HK-2 (cell line): ENCODE data around the gene MYL2.

Experiments used
- DNase-seq: peaks from one replicate; pipeline ENCODE4 v3.0.0-alpha.2; 2018; ENCODE audit not compliant: unreplicated experiment

The MYL2 gene

DNA sequence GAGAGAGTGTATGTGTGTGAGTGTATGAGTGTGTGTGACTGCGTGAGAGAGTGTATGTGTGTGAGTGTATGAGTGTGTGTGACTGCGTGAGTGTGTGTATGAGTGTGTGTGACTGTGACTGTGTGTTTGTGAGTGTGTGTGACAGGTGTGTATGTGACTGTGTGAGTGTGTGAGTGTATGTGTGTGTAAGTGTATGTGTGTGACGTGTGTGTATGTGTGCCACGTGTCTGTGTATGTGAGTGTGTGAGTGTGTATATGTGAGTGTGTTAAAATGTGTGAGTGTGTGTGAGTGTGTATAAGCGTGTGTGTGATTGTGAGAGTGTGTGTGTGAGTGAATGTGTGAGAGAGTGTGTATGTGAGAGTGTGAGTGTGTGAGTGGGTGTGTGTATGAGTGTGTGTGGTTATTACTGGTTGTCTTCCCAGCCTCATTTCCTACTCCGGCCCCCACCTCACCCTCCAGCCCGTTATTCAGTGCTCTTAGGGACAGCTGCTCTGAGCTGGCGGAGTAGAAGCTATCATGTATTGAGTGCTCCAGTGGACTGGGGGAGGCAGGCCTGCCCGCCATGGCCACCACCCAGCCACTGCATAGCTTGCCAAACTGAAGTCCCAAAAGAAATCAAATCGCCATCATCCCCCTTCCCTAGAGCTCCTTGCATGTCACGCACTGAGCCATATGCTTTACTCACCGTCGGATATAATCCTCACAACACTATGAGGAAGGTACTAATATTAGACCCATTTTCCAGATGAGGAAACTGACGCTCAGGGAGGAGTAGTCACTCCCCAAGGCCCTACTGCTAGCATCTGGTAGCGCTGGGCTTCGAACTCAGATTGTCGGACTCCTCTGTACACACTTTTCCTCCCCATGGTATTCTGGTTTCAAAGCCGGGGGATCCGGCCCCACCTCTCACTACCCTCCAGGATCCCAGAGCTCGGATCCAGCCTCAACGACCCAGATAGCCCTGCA, 10.3 kb upstream of the MYL2 start:
- no peak for DNase-seq

GRCh38 chr12:110929818-110930217, 9.4 kb upstream of the MYL2 start:
- DNase-seq: no peak

- no peak for DNase-seq
Observed at GRCh38 chr12:110928700-110929099, 8.3 kb upstream of the MYL2 start.

GRCh38 chr12:110927546-110927945, 7.2 kb upstream of the MYL2 start:
- no peak for DNase-seq

DNA sequence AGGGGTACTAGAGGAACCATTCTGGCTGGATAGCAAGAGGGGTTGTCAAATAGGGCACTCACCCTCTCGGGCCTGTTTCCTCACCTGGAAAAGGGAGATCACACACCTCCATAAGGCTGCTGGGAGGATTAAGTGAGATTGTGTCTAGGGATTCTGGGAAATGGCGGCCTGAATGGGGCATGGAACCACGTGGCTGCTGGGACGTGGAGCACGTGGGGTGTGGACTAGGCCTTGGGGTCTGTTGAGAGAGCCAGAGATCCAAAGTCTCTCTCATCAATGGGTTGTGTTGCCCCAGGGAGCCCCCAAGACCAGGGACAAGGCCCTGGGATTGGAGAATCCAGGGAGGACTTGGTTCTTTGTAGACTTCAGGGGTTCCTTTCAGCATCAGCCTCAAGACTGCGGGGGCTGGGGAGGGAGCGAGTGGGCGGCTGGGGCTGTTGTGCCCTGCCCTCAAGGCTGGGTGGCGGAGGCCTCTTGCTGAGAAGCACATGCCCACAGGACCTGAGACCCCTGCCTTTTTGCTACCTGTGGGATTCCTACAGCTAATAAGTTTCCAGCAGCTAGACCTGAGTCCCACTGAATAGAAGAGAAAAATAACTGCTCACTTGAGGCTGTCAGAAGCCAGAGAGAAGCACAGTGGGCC, 3.4 kb upstream of the MYL2 start:
- DNase-seq: no peak

DNA sequence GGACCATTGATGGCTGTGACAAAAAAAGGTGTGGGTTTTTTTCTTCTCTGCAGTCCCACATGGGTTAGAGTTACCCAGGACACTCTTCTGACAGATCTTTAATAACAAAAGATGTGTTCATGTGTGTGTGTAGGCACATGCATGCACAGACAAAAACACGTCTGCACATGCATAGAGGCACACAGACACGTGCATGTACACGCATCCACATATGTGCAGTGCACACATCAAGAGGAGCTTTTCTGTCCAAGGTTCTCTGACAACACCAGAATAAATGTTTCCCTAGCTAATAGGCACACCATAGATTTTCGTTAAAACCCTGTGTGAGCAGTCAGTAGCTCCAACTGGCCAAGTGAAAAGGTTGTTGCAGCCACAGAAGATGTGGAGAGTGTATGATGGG, 2.8 kb upstream of the MYL2 start:
- DNase-seq: no peak

GRCh38 chr12:110922652-110923051, 2.3 kb upstream of the MYL2 start:
- no peak for DNase-seq

GRCh38 chr12:110921262-110921661, 883 bp upstream of the MYL2 start:
- no peak for DNase-seq

GRCh38 chr12:110919720-110920119, 659 bp downstream of the MYL2 start:
- no peak for DNase-seq

GRCh38 chr12:110917961-110918360, 2.4 kb downstream of the MYL2 start:
- DNase-seq: no peak

- peak; percentile 29 for DNase-seq
Observed at GRCh38 chr12:110917467-110917866, 2.9 kb downstream of the MYL2 start.

GRCh38 chr12:110916295-110916875, 4.0 kb downstream of the MYL2 start:
- DNase-seq: no peak

DNA sequence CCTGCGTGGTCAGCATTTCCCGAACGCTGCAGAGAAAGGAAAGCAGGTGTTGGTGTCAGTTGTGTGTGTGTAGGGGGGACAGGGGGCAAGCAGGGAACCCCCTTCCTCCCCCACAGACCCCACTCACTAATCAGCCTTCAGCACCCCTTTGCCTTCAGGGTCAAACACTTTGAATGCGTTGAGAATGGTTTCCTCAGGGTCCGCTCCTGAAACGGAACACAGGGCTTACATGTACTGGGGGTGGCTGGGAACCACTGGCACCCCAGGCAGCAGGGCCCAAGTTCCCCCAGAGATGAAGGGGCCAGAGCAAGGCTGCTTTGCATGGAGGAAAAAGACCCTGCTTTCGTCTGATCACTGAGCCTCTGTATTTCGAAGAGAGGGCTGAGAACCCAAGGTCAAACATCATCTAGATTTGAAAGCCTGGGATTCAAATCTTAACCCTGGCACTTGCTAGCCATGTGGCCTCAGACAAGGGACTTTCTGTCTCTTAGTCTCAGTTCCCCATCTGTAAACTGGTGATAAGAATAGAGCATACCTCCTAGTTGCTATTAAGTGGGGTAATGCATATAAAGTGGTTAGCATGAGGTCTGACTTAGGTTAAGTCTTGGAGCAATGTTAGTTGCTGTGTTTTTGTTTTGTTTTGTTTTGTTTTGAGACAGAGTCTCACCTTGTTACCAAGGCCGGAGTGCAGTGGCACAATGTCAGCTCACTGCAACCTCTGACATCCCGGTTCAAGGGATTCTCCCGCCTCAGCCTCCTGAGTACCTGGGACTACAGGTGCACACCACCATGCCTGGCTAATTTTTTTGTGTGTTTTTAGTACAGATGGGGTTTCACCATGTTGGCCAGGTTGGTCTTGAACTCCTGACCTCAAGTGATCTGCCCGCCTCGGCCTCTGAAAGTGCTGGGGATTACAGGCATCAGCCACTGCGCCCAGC, 7.0 kb downstream of the MYL2 start:
- no peak for DNase-seq

GRCh38 chr12:110912263-110912662, 8.1 kb downstream of the MYL2 start:
- no peak for DNase-seq

DNA sequence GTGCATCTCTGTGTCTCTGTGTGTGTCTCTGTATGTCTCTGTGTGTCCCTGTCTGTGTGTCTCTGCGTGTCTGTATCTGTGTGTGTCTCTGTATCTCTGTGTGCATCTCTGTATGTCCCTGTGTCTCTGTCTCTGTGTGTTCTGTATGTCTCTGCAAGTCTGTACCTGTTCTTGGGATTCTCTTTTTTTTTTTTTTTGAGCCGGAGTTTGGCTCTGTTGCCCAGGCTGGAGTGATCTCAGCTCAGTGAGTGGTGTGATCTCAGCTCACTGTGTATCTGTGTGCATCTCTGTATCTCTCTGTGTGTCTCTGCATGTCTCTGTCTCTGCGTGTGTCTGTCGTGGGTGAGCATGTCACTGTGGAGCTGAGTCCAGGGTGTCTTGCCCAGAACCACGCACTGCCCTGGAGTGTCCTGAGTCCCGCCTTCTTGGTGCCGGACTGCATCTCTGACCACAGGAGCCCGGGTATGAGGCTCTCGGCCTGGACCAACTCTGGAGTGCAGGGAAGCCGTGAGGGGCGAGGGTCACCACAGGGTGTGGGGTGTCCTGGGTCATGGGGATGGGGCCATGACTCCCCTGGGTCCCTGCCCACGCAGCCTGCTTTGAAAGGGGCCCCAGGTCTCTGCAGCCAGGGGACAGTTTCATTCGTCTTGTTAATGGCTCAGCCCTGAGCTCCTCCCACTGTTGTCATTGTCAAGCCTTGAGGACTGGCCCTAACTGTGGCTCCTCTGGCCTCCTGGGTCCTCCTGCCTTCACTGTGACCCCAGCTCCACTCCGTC, 11.8 kb downstream of the MYL2 start:
- no peak for DNase-seq

DNA sequence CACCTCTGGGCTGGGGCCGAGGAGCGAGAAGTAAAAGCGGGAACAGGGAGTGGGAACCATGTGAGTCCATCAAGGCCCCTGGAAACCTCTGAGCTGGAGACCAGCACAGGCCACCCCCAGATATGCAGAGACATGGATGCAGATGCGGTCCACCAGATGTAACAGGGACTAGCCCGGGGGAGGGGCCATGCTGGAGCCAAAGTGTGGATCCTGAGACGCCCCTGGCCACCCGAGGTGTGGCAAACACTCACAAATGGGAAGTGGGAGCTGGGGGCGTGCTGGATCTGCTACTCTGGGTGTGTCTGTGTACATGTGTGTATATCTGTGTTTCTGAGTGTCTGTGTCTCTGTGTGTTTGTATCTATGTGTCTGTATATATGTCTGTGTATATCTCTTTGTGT, 12.8 kb downstream of the MYL2 start:
- no peak for DNase-seq

DNA sequence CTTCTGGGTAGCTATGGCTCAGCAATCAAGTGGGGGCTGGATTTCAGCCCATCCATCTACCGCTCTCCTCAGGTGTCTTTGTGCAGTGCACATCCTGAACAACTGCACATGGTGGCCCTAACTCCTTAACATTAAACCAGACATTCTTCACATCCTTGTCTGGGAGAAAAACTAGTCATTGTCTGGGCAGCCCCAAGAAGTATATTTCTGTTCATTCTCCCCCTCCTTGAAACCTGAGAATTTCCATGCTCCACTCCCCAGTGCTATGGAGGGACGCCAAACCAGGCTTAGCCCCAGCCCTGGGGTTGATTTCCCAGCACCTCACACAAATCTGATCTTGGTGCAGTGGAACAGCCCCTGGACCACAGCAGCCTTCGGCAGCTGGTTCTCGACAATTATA, 13.4 kb downstream of the MYL2 start:
- DNase-seq: no peak

DNA sequence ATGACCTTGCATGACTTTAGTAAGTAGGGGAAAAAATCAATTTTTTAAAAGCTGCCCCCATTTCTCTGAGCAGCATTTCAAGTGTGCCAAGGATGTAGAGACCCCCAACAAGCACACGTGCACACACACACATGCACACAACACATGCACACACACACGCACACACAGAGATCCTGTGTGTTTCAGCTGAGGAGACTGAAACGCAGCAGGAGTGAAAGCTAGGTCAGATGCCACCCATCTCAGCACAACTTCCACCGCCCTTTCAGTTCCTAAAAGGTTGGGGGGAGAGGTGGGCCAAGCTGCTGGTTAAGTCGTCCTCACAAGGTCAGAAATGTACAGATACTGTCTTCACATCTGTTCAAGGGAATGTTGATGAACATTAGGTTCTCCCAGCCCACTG, 13.9 kb downstream of the MYL2 start:
- no peak for DNase-seq

- DNase-seq: no peak
Observed at GRCh38 chr12:110906083-110906482, 14.3 kb downstream of the MYL2 start.

- no peak for DNase-seq
Observed at GRCh38 chr12:110903511-110903910, 16.9 kb downstream of the MYL2 start.

- no peak for DNase-seq
Observed at GRCh38 chr12:110901401-110901800, 19.0 kb downstream of the MYL2 start.
